BJ (cell line): Measurements from ENCODE around the gene PRR13. TPM values are rescaled to one million over a fixed set of nuclear protein-coding genes. Genes with fewer than 3 reads are reported as not detected.
"Not testable (repeated sequence)": the region's sequence is repeated elsewhere in the genome, so short reads cannot be mapped to it uniquely, and the experiment has no call there.

ENCODE experiments used
- CTCF ChIA-PET: fragments of 350-600 bp; formaldehyde crosslinking; extraction: SDS; loops from one replicate; lab custom pipeline; 2021; ENCODE audit warnings: antibody characterized with exemption, inconsistent platforms; lab: Yijun Ruan, JAX
- POLR2A ChIA-PET: fragments of 300-600 bp; sonication (Branson Sonifier 250); formaldehyde crosslinking; extraction: SDS; loops from one replicate; lab custom pipeline; 2021; ENCODE audit warnings: antibody characterized with exemption; lab: Charles Lee
- DNase-seq: peaks from one replicate; pipeline ENCODE4 v3.0.0-alpha.2; 2011; ENCODE audit warnings: low read depth
- H3K27me3 ChIP-seq: 2 replicates; pipeline ENCODE4 v1.6.0; 2011; ENCODE audit warnings: low read length; ENCODE audit not compliant: control insufficient read depth, insufficient read depth
- H3K36me3 ChIP-seq: 2 replicates; pipeline ENCODE4 v1.5.1; 2011; ENCODE audit warnings: low read length; ENCODE audit not compliant: control insufficient read depth, insufficient read depth
- H3K4me3 ChIP-seq: 2 replicates; pipeline ENCODE4 v1.5.1; 2011; ENCODE audit warnings: low read depth, mild to moderate bottlenecking, control low read depth, low read length
- CTCF ChIP-seq: IDR thresholded peaks from 2 replicates; pipeline ENCODE4 v1.5.1; 2011; ENCODE audit warnings: low read depth, mild to moderate bottlenecking, control low read depth, inconsistent platforms, low read length, moderate library complexity; ENCODE audit not compliant: insufficient read depth
- polyA plus RNA-seq: library from polyadenylated mRNA; depleted of rRNA; stranded (reverse); fragments of >200 nt; gene quantifications from 2 replicates; pipeline ENCODE4 v1.2.3, GENCODE V29; 2011

The PRR13 gene
- polyA plus RNA-seq, 1 experiment: 66.4 TPM

- DNase-seq: peak; percentile 76
- Histone ChIP-seq H3K4me3 (no peak overlapping the region), H3K36me3 (no peaks in the 10 kb centered on the region), H3K27me3 (no peaks in the 10 kb centered on the region)
- POLR2A ChIA-PET: interaction anchor here (0.6 kb wide), 1 partner anchor 64 kb away, joined by 8 read pairs; no protein-coding TSS in a partner anchor
- CTCF ChIA-PET: interaction anchor here (0.6 to 1.6 kb wide), 7 partner anchors 10 to 107 kb away, joined by 3 to 11 read pairs (median 4); partner anchors contain the start of gene AAAS
- no peak for TF ChIP-seq CTCF
These were observed 13.5 kb upstream of the PRR13 start for GRCh38 chr12:53427905-53428594.

- no peak for DNase-seq
- H3K4me3 ChIP-seq: no peak overlapping the region
- H3K36me3 ChIP-seq: no peaks in the 10 kb centered on the region
- no peak for TF ChIP-seq CTCF
- POLR2A ChIA-PET: no interaction called here
- no peaks in the 10 kb centered on the region for H3K27me3 ChIP-seq
- CTCF ChIA-PET: interaction anchor here (0.6 to 1.6 kb wide), 6 partner anchors 7 to 107 kb away, joined by 3 to 11 read pairs (median 4); partner anchors contain the start of gene AAAS
These were observed 12.8 kb upstream of the PRR13 start for GRCh38 chr12:53428741-53429140.

GRCh38 chr12:53430116-53430515 lies 11.4 kb upstream of the PRR13 start:
- ChIA-PET POLR2A (interaction anchor here (0.5 kb wide), 1 partner anchor 435 kb away, joined by 4 read pairs; no protein-coding TSS in a partner anchor), CTCF (interaction anchor here (0.8 to 3.8 kb wide), 5 partner anchors 9 to 108 kb away, joined by 3 to 20 read pairs (median 4); partner anchors contain the start of gene AAAS)
- H3K27me3 ChIP-seq: no peaks in the 10 kb centered on the region
- no peak for TF ChIP-seq CTCF
- DNase-seq: no peak
- H3K4me3 ChIP-seq: no peak overlapping the region
- no peaks in the 10 kb centered on the region for H3K36me3 ChIP-seq

GRCh38 chr12:53431187-53431586 lies 10.3 kb upstream of the PRR13 start:
- CTCF ChIA-PET: interaction anchor here (1.3 to 3.8 kb wide), 3 partner anchors 10 to 106 kb away, joined by 3 to 20 read pairs (median 6); no protein-coding TSS in a partner anchor
- POLR2A ChIA-PET: no interaction called here
- H3K4me3 ChIP-seq: no peak overlapping the region
- H3K36me3 ChIP-seq: no peaks in the 10 kb centered on the region
- no peaks in the 10 kb centered on the region for H3K27me3 ChIP-seq
- TF ChIP-seq CTCF: no peak
- DNase-seq: no peak

GRCh38 chr12:53435326-53435725 lies 6.2 kb upstream of the PRR13 start:
- H3K36me3 ChIP-seq, H3K27me3 ChIP-seq, POLR2A ChIA-PET, H3K4me3 ChIP-seq, DNase-seq: not testable (repeated sequence)
- CTCF ChIA-PET: interaction anchor here (0.7 kb wide), 1 partner anchor 47 kb away, joined by 4 read pairs; no protein-coding TSS in a partner anchor

GRCh38 chr12:53439582-53439981 lies 2.0 kb upstream of the PRR13 start:
- H3K4me3 ChIP-seq, H3K36me3 ChIP-seq, DNase-seq, H3K27me3 ChIP-seq: not testable (repeated sequence)
- CTCF ChIA-PET: interaction anchor here (1.0 to 2.1 kb wide), 2 partner anchors 17 to 19 kb away, joined by 5 to 6 read pairs; no protein-coding TSS in a partner anchor
- POLR2A ChIA-PET: interaction anchor here (0.6 kb wide), 1 partner anchor 40 kb away, joined by 8 read pairs; no protein-coding TSS in a partner anchor
